ENCODE data around the gene SERPINA12.

Gene SERPINA12

GRCh38 chr14:94448071-94448808 is 61.0 kb downstream of the SERPINA12 start:
- DNase-seq (ENCODE audit: low read depth in 1 of 2, low spot score in 1 of 2): no peak
- peaks cover 9% of the 10 kb centered on the region for H3K27me3 ChIP-seq (ENCODE audit: insufficient read depth, poor library complexity, severe bottlenecking)
- no peak for TF ChIP-seq POLR2AphosphoS5 (IDR thresholded peaks at IDR 0.05; ENCODE audit: low read depth)
- no peak for TF ChIP-seq REST (IDR thresholded peaks at IDR 0.05; ENCODE audit: insufficient replicate concordance, low read depth)
- no peak for TF ChIP-seq GABPA (IDR thresholded peaks at IDR 0.05; ENCODE audit: low read depth)
- no peak for TF ChIP-seq CTCF (IDR thresholded peaks at IDR 0.05; ENCODE audit: insufficient read depth, low read length)
- H3K4me3 ChIP-seq (replicated peaks; ENCODE audit: insufficient read depth, low read length): no peak overlapping the region
- H3K27ac ChIP-seq (replicated peaks): no peak overlapping the region

- H3K27me3 ChIP-seq (ENCODE audit: insufficient read depth, poor library complexity, severe bottlenecking): peaks cover 6% of the 10 kb centered on the region
- TF ChIP-seq SPI1 (IDR thresholded peaks at IDR 0.05; ENCODE audit: borderline replicate concordance, low read depth) (no peak), POLR2AphosphoS5 (IDR thresholded peaks at IDR 0.05; ENCODE audit: low read depth) (no peak), GABPA (IDR thresholded peaks at IDR 0.05; ENCODE audit: low read depth) (no peak), CTCF (IDR thresholded peaks at IDR 0.05; ENCODE audit: insufficient read depth, low read length) (no peak)
- H3K4me3 ChIP-seq (replicated peaks; ENCODE audit: insufficient read depth, low read length): no peak overlapping the region
- DNase-seq (ENCODE audit: low read depth in 1 of 2, low spot score in 1 of 2): no peak
- H3K27ac ChIP-seq (replicated peaks): no peak overlapping the region
Measured at GRCh38 chr14:94447206-94447605, 62.1 kb downstream of the SERPINA12 start.

- TF ChIP-seq POLR2AphosphoS5 (IDR thresholded peaks at IDR 0.05; ENCODE audit: low read depth): no peak
- TF ChIP-seq CTCF (IDR thresholded peaks at IDR 0.05; ENCODE audit: insufficient read depth, low read length): no peak
- TF ChIP-seq SPI1 (IDR thresholded peaks at IDR 0.05; ENCODE audit: borderline replicate concordance, low read depth): no peak
- TF ChIP-seq GABPA (IDR thresholded peaks at IDR 0.05; ENCODE audit: low read depth): no peak
- TF ChIP-seq REST (IDR thresholded peaks at IDR 0.05; ENCODE audit: insufficient replicate concordance, low read depth): no peak
- H3K27ac ChIP-seq (replicated peaks): no peak overlapping the region
- H3K27me3 ChIP-seq (ENCODE audit: insufficient read depth, poor library complexity, severe bottlenecking): peaks cover 3% of the 10 kb centered on the region
- DNase-seq (ENCODE audit: low read depth in 1 of 2, low spot score in 1 of 2): no peak
- no peak overlapping the region for H3K4me3 ChIP-seq (replicated peaks; ENCODE audit: insufficient read depth, low read length)
Measured at GRCh38 chr14:94446126-94446525, 63.1 kb downstream of the SERPINA12 start.

- Histone ChIP-seq H3K27ac (replicated peaks) (no peak overlapping the region), H3K4me3 (replicated peaks; ENCODE audit: insufficient read depth, low read length) (no peak overlapping the region), H3K27me3 (ENCODE audit: insufficient read depth, poor library complexity, severe bottlenecking) (peaks cover 3% of the 10 kb centered on the region)
- TF ChIP-seq POLR2AphosphoS5 (IDR thresholded peaks at IDR 0.05; ENCODE audit: low read depth): no peak
- TF ChIP-seq CTCF (IDR thresholded peaks at IDR 0.05; ENCODE audit: insufficient read depth, low read length): no peak
- no peak for TF ChIP-seq REST (IDR thresholded peaks at IDR 0.05; ENCODE audit: insufficient replicate concordance, low read depth)
- no peak for TF ChIP-seq SPI1 (IDR thresholded peaks at IDR 0.05; ENCODE audit: borderline replicate concordance, low read depth)
- TF ChIP-seq GABPA (IDR thresholded peaks at IDR 0.05; ENCODE audit: low read depth): no peak
- no peak for DNase-seq (ENCODE audit: low read depth in 1 of 2, low spot score in 1 of 2)
Measured at GRCh38 chr14:94445003-94445402, 64.3 kb downstream of the SERPINA12 start.

All from HL-60 (cell line).